ENCODE data around the gene CACTIN. TPM values are rescaled to one million over a fixed set of nuclear protein-coding genes. Genes with fewer than 3 reads are reported as not detected.

Gene CACTIN
- total RNA-seq, 4 donors from 2014 or later: 20.3 to 34.2 (median 28.6) TPM

DNA sequence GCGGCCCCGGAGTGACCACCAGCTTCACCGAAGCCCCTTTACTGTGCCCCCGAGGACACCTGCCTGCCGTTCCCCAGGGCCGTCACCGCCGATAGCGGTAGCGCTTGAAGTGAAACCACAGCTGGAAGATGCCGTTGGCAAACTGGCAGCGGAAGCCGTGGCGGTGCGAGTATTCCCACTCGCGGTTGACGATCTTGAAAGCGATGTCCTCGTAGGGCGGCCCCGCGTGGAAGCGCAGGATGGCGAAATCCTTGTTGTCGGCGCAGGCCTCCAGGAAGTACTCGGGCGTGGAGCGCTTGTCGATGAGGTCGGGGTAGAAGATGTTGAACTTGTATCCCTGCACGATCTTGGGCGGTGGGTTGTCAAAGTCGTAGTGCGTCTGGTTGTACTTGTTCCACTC is 14.7 kb downstream of the CACTIN start:
- H3K27me3 ChIP-seq: no peaks in the 10 kb centered on the region
- peaks cover 0 to 74% (median 30%) of the 10 kb centered on the region in 3 donors for H3K4me1 ChIP-seq
- H3K9me3 ChIP-seq: no peaks in the 10 kb centered on the region
- ATAC-seq: no peak
- H3K27ac ChIP-seq: peak overlapping the region in 3 of 4 donors; percentile 5 to 69 (median 21)
- H3K4me3 ChIP-seq: no peak overlapping the region
- WGBS, 2 donors (ENCODE audit: low coverage in 1 of 2): 92 to 98% methylated on average over 22 to 36 of the region's 36 CpGs
- no peak for TF ChIP-seq EP300 (IDR thresholded peaks at IDR 0.05)
- TF ChIP-seq POLR2AphosphoS5 (IDR thresholded peaks at IDR 0.05): no peak
- no peak for TF ChIP-seq POLR2A (IDR thresholded peaks at IDR 0.05)
- TF ChIP-seq, protein P1, sequence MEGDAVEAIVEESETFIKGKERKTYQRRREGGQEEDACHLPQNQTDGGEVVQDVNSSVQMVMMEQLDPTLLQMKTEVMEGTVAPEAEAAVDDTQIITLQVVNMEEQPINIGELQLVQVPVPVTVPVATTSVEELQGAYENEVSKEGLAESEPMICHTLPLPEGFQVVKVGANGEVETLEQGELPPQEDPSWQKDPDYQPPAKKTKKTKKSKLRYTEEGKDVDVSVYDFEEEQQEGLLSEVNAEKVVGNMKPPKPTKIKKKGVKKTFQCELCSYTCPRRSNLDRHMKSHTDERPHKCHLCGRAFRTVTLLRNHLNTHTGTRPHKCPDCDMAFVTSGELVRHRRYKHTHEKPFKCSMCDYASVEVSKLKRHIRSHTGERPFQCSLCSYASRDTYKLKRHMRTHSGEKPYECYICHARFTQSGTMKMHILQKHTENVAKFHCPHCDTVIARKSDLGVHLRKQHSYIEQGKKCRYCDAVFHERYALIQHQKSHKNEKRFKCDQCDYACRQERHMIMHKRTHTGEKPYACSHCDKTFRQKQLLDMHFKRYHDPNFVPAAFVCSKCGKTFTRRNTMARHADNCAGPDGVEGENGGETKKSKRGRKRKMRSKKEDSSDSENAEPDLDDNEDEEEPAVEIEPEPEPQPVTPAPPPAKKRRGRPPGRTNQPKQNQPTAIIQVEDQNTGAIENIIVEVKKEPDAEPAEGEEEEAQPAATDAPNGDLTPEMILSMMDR (IDR thresholded peaks at IDR 0.05): no peak
- H3K36me3 ChIP-seq: peaks cover 0 to 63% of the 10 kb centered on the region in 2 donors

DNA sequence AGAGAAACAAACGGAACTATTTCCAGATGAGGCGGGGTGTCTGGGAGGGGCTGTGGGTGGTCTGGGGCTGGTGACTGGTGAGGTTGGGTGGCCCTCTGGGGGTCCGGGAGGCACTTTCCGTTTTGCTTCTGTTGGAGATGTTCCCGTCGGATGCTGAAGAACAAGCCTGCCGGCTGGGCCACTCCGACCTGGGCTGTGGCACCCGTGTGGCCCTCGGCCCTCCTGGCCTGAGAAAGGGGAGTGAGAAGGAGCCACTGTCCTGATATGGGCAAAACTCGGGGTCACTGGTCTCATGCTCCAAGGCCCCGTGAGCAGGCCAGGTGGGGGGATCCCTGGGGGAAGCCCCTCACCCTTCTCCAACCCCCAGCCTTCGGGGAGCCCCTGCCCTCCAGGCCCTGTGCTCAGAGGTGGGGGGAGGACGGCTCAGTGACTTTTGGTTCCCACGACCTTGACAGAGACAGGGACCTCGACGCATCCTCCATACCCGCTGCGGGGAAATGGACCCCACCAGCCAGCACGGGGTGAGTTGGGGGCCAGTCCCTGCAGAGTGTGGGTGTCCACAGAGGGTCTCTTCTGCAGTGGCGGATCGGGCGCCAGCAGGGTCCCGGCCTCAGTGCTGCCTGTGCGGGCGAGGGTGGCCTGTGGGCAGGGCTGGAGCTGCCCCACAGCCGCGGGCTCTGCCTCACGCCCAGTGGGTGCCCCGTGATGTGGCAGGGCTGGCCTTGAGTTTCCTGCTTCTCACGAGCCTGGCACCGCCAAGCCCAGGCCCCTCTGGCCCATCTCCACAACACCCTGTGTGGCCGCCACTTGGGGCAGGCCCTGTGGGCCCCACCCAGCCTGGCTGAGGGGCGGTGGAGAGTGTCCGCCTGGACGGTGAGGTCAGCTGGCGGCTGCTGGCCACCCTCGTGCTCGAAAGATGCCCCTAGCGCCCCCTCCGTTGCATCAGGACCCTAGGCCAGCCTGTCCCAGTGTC is 15.6 kb downstream of the CACTIN start:
- Histone ChIP-seq H3K9me3 (no peaks in the 10 kb centered on the region), H3K4me1 (peaks cover 0 to 82% (median 36%) of the 10 kb centered on the region in 3 donors), H3K36me3 (peaks cover 0 to 55% of the 10 kb centered on the region in 2 donors), H3K4me3 (no peak overlapping the region), H3K27ac (peak overlapping the region in 3 of 4 donors; percentile 11 to 92 (median 14)), H3K27me3 (no peaks in the 10 kb centered on the region)
- WGBS, 2 donors (ENCODE audit: low coverage in 1 of 2): 75% methylated on average over 5 of the region's 41 CpGs; no CpG with 5 or more reads in 1 of the 2 donors
- no peak for ATAC-seq
- TF ChIP-seq, protein P1 (IDR thresholded peaks at IDR 0.05): no peak
- TF ChIP-seq EP300 (IDR thresholded peaks at IDR 0.05) (no peak), POLR2A (IDR thresholded peaks at IDR 0.05) (no peak), POLR2AphosphoS5 (IDR thresholded peaks at IDR 0.05) (no peak)

DNA sequence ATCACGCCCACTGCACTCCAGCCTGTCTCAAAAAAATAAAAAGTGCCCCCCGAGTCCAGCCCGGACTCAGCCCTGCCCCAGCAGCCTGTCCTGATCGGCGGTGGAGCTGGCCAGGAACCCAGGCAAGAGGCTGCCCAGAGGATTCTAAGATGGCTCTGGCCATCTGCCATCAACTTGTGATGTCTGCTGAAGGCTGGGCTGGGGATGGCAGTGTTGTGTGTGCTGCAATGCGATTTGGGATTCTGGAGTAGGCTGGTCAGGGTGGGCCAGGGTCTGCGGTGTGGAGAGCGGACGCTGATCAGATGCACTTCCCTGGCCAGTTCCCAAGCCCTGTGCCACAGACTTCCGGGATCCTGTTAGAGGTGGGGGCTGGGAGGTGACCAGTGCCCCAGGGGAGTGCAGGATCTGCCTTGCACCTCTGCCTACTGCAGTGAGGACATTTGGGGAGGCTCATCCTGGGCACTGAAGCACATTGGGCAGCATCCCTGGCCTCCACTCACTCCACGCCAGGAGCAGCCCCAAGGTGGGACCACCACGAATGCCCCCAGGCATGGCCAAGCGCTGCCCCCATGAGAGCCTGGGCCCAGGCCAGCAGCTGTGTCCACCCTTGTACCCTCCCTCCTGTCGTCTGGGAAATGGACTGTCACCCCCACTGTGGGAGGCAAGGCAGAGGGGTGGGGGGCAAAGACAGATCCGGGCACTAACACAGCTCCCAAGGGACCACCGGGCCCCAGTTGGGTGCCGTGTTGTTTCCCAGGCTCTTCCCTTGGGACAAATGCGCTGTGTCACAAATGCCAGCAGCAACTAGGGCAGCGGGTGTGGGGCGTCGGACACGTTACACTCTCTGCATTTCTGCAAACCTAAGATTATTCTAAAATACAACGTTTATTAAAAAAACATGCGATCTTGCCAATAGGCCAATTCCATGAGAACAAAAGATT is 16.5 kb downstream of the CACTIN start:
- 35 to 78% methylated on average over 4 to 13 of the region's 24 CpGs for WGBS, 2 donors (ENCODE audit: low coverage in 1 of 2)
- Histone ChIP-seq H3K27me3 (no peaks in the 10 kb centered on the region), H3K9me3 (no peaks in the 10 kb centered on the region), H3K27ac (peak overlapping the region in 3 of 4 donors; percentile 82 to 92 (median 86)), H3K4me3 (no peak overlapping the region), H3K4me1 (peaks cover 0 to 90% (median 38%) of the 10 kb centered on the region in 3 donors), H3K36me3 (peaks cover 0 to 45% of the 10 kb centered on the region in 2 donors)
- TF ChIP-seq POLR2AphosphoS5 (IDR thresholded peaks at IDR 0.05): no peak
- no peak for ATAC-seq

DNA sequence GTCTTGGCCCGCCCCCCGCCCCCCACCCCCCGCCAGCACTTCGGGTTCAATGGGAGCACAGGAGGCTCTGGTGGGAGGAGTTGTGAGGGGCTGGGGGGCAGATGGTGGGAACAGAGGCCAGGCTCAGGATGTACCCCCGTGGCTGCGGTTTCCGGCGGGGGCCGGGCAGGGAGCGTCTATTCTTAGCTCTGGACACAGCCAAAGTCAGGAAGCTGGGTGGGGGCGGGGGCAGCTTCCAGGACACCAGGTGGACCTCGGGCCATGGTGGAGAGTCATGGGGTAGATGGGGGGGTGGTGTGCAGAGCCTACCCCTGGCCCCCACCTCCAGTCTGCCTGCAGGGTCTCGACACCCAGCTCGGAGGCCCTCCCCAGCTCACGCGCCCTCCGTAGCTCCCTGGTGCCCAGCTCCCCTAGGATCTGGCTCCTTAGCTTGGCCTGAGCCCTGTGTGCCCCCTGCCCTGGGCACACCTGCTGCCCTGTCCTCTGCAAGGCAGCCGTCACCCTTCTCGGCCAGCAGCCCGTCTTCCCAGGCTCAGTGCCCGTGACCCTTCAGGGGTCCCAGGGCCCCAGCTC is 17.8 kb downstream of the CACTIN start:
- Histone ChIP-seq H3K9me3 (no peaks in the 10 kb centered on the region), H3K36me3 (peaks cover 0 to 36% of the 10 kb centered on the region in 2 donors), H3K4me1 (peaks cover 0 to 90% (median 39%) of the 10 kb centered on the region in 3 donors), H3K27me3 (no peaks in the 10 kb centered on the region), H3K27ac (peak overlapping the region in 3 of 4 donors; percentile 82 to 92 (median 86)), H3K4me3 (no peak overlapping the region)
- no peak for ATAC-seq
- WGBS, 2 donors (ENCODE audit: low coverage in 1 of 2): 20% methylated on average over 1 of the region's 21 CpGs; no CpG with 5 or more reads in 1 of the 2 donors
- TF ChIP-seq, protein P1 (IDR thresholded peaks at IDR 0.05): no peak
- no peak for TF ChIP-seq POLR2AphosphoS5 (IDR thresholded peaks at IDR 0.05)
- no peak for TF ChIP-seq POLR2A (IDR thresholded peaks at IDR 0.05)
- no peak for TF ChIP-seq EP300 (IDR thresholded peaks at IDR 0.05)
